Activated T-helper 1 cell treated with anti-CD3 and anti-CD28 coated beads, Interleukin-12 subunit alpha, Interleukin-12 subunit beta, Interleukin-2, Interleukin-4 antibody, amounts not matched to agents 30 ng/mL and 10 ng/mL and 1 ng/mL, durations not matched to agents 14 hours and 24 hours and 36 hours (primary cell): Measurements from ENCODE around the gene CLEC2A. TPM values are rescaled to one million over a fixed set of nuclear protein-coding genes. Genes with fewer than 3 reads are reported as not detected.
"Not testable (repeated sequence)": the region's sequence is repeated elsewhere in the genome, so short reads cannot be mapped to it uniquely, and the experiment has no call there.

Experiments used
- DNase-seq: peaks from one replicate; pipeline ENCODE4 v3.0.0; 2021; ENCODE audit warnings: low spot score
- H3K27ac Mint-ChIP-seq: one replicate; pipeline ENCODE4 v1.8.0; 2021; ENCODE audit warnings: mild to moderate bottlenecking, mixed read lengths
- H3K27me3 Mint-ChIP-seq: one replicate; pipeline ENCODE4 v1.8.0; 2022; ENCODE audit warnings: mild to moderate bottlenecking, moderate library complexity, mixed read lengths; ENCODE audit not compliant: insufficient read depth
- H3K36me3 Mint-ChIP-seq: one replicate; pipeline ENCODE4 v1.8.0; 2021; ENCODE audit warnings: low read depth, mixed read lengths
- H3K4me1 Mint-ChIP-seq: one replicate; pipeline ENCODE4 v1.8.0; 2021; ENCODE audit warnings: low read depth, mixed read lengths
- H3K4me3 Mint-ChIP-seq: one replicate; pipeline ENCODE4 v1.8.0; 2021; ENCODE audit warnings: mild to moderate bottlenecking, moderate library complexity, mixed read lengths
- H3K9me3 Mint-ChIP-seq: one replicate; pipeline ENCODE4 v1.8.0; 2021; ENCODE audit warnings: mixed read lengths
- intact Hi-C: fragments of 100-400 bp; cut with micrococcal nuclease; formaldehyde crosslinking; loops from one replicate; pipeline ENCODE4 v1.15.1; 2024
- total RNA-seq: library from RNA; stranded (reverse); gene quantifications from 2 replicates; pipeline ENCODE4 v1.2.3, GENCODE V29; 2022

Gene CLEC2A
- total RNA-seq, 1 donor from 2014 or later: not detected

DNA sequence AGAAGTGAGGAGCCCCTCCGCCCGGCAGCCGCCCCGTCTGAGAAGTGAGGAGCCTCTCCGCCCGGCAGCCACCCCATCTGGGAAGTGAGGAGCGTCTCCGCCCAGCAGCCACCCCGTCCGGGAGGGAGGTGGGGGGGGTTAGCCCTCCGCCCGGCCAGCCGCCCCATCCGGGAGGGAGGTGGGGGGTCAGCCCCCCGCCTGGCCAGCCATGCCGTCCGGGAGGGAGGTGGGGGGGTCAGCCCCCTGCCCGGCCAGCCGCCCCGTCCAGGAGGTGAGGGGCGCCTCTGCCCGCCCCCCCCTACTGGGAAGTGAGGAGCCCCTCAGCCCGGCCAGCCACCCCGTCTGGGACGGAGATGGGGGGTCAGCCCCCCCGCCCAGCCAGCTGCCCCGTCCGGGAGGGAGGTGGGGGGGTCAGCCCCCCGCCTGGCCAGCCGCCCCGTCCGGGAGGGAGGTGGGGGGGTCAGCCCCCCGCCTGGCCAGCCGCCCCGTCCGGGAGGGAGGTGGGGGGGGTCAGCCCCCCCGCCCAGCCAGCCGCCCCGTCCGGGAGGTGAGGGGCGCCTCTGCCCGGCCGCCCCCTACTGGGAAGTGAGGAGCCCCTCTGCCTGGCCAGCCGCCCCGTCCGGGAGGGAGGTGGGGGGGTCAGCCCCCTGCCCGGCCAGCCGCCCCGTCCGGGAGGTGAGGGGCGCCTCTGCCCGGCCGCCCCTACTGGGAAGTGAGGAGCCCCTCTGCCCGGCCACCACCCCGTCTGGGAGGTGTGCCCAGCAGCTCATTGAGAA is 21.0 kb upstream of the CLEC2A start:
- H3K36me3 Mint-ChIP-seq, H3K9me3 Mint-ChIP-seq, H3K27ac Mint-ChIP-seq, H3K4me3 Mint-ChIP-seq, H3K27me3 Mint-ChIP-seq, DNase-seq, intact Hi-C loops: not testable (repeated sequence)
- peaks cover 66% of the 10 kb centered on the region for H3K4me1 Mint-ChIP-seq

DNA sequence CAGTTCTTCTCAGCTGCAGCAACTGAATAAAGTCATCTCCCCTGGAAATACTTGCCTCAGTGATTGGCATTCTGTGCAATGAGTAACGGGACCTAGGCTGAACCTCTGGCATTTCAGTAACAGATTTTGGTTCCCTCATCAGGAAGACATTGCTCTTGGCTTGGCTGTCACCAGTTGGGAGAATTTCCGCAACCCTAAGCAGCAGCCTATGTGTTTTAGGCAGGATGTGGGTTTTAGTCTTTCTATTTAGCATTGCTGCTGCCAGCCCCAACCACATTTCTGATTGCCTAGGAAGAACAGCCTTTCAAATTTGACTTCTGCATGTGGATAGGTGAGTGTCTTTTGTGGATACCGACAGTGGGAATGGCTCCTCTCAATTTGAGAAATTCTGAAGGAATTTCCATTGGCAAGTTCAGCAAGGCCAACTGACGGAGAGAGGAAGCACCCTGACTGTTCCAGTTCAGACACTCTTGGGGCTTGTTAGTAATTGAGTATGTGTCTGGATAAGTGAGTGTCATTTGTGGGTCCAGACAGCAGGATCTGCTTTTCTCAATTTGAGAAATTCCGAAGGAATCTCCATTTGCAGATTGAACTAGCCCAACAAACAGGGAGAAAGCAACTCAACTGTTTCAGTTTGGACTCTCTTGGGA is 19.0 kb upstream of the CLEC2A start:
- Mint-ChIP-seq H3K36me3 (no peaks in the 10 kb centered on the region), H3K4me3 (peak overlapping the region; percentile 58), H3K27ac (peak overlapping the region; percentile 70), H3K4me1 (peaks cover 54% of the 10 kb centered on the region), H3K27me3 (no peaks in the 10 kb centered on the region), H3K9me3 (no peaks in the 10 kb centered on the region)
- DNase-seq: peak; percentile 42
- intact Hi-C loops: no loop called here

DNA sequence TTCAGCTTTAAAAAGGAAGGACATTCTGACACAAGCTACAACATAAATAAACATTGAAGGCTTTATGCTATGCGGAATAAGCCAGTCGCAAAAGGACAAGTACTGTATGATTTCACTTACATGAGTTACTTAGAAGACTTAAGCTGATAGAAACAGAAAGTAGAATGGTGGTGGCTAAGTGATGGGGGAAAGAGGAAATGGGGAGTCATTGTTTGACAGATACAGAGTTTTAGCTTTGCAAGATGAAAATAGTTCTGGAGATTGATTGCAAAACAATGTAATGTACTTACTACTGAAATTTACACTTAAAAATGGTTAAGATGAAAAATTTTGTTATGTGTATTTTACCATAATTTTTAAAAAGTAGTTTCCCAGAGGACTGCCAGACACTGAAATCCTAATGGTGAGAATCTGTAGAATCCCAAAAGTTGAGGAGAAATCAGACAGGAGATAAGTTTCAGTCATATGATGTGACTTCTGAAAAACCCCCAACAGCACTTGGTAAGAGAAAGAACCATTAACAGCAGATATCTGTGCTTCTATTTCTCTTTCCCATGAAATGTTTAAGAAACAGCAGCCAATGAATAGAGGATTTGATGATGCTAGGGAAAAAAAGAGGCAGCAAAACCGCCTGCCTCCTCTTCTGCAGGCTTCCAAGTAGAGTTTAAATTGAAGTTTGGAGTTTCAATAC is 16.6 kb upstream of the CLEC2A start:
- Mint-ChIP-seq H3K27ac (peak overlapping the region; percentile 18), H3K36me3 (no peaks in the 10 kb centered on the region), H3K27me3 (peaks cover 4% of the 10 kb centered on the region), H3K9me3 (no peaks in the 10 kb centered on the region), H3K4me3 (no peak overlapping the region), H3K4me1 (peaks cover 54% of the 10 kb centered on the region)
- intact Hi-C loops: loop anchor here (1.0 to 10.0 kb wide), 5 partner anchors 9 to 304 kb away; partner anchors contain the start of gene CLEC2B
- DNase-seq: no peak

DNA sequence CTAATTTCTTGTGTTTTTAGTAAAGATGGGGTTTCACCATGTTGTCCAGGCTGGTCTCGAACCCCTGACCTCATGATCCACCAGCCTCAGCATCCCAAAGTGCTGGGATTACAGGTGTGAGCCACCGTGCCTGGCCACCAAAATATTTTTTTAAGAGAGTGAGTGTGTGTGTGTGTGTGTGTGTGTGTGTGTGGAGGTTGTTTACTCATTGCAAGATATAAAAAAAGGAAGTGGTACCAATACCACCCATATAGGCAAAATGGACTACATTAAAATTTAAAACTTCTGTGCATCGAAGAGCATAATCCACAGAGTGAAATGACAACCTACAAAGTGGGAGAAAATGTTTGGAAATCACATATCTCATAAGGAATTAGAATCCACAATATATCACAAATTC is 15.5 kb upstream of the CLEC2A start:
- H3K4me1 Mint-ChIP-seq: peaks cover 61% of the 10 kb centered on the region

DNA sequence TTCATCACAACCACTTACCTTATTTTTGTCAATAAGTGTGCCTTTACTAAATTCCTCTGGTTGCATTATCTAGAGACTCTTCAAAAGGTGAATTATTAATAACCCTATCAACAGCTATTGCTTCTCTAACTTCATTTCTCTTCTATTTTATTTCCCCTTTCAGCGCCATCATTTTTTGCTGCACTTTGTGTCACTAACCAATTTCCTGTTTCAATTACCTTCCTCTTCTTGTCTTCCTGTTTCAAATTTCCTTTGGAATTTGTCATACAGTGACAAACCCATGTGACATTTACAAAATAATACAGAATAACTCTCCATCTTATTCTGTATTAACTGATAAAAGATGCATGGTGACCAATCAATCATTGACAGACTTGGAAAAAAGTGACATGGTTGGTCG is 12.2 kb upstream of the CLEC2A start:
- DNase-seq: no peak
- no peak overlapping the region for H3K27ac Mint-ChIP-seq
- H3K4me1 Mint-ChIP-seq: peaks cover 43% of the 10 kb centered on the region
- H3K36me3 Mint-ChIP-seq: no peaks in the 10 kb centered on the region
- intact Hi-C loops: loop anchor here (5.0 to 10.0 kb wide), 2 partner anchors 63 to 300 kb away; no protein-coding TSS in a partner anchor
- H3K27me3 Mint-ChIP-seq: peaks cover 15% of the 10 kb centered on the region
- H3K9me3 Mint-ChIP-seq: no peaks in the 10 kb centered on the region
- peak overlapping the region; percentile 40 for H3K4me3 Mint-ChIP-seq

More for the DNA sequence above, 15.5 kb upstream of the CLEC2A start:
- Mint-ChIP-seq H3K4me3 (no peak overlapping the region), H3K27me3 (peaks cover 9% of the 10 kb centered on the region), H3K9me3 (no peaks in the 10 kb centered on the region), H3K36me3 (no peaks in the 10 kb centered on the region), H3K27ac (no peak overlapping the region)
- intact Hi-C loops: loop anchor here (1.0 to 10.0 kb wide), 5 partner anchors 10 to 303 kb away; partner anchors contain the start of gene CLEC2B
- no peak for DNase-seq

DNA sequence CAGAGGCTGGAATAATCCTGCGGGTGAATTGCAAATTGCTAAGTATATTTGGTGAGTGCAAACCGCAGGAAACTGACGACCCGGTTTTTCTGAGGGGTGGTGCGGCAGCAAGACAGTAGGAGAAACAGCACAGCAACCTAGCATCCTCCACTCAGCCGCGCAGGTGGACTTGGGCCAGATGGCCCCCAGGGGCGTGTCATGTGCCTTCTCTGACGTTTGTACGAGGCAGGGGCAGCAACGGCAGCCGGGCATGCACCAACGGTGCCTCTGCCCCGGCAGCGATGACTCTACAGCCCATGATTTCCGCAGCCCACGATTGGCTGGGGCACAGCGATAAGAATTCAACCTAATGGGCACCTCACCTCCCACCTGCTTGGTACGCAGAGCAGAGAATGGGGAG is 11.1 kb upstream of the CLEC2A start:
- H3K27me3 Mint-ChIP-seq: peaks cover 19% of the 10 kb centered on the region
- H3K4me3 Mint-ChIP-seq: peak overlapping the region; percentile 81
- no peaks in the 10 kb centered on the region for H3K36me3 Mint-ChIP-seq
- peak; percentile 38 for DNase-seq
- H3K27ac Mint-ChIP-seq: peak overlapping the region; percentile 56
- intact Hi-C loops: loop anchor here (5.0 to 10.0 kb wide), 2 partner anchors 64 to 298 kb away; no protein-coding TSS in a partner anchor
- no peaks in the 10 kb centered on the region for H3K9me3 Mint-ChIP-seq
- H3K4me1 Mint-ChIP-seq: peaks cover 31% of the 10 kb centered on the region

DNA sequence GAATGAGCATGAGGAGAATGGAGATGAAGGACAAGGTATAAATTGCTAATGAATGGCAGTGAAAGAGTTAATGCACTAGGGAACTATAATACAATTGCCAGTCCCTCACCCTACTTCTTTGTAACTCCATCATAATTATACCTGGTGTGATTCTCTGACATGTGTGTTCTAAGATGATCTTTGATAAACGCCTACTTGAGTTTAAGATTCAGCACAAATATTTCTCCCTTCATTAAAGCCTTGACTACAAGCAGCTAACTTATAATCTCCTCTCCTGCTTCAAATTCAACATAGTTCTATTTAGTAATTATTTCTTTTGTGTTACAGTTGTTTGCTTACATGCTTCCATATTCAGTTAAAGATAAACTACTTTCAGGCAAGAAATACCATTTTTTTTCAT is 9.7 kb upstream of the CLEC2A start:
- H3K27me3 Mint-ChIP-seq: peaks cover 19% of the 10 kb centered on the region
- DNase-seq: no peak
- H3K4me3 Mint-ChIP-seq: no peak overlapping the region
- H3K36me3 Mint-ChIP-seq: no peaks in the 10 kb centered on the region
- intact Hi-C loops: loop anchor here (2.0 to 10.0 kb wide), 3 partner anchors 15 to 297 kb away; no protein-coding TSS in a partner anchor
- no peak overlapping the region for H3K27ac Mint-ChIP-seq
- H3K9me3 Mint-ChIP-seq: no peaks in the 10 kb centered on the region
- peaks cover 22% of the 10 kb centered on the region for H3K4me1 Mint-ChIP-seq

DNA sequence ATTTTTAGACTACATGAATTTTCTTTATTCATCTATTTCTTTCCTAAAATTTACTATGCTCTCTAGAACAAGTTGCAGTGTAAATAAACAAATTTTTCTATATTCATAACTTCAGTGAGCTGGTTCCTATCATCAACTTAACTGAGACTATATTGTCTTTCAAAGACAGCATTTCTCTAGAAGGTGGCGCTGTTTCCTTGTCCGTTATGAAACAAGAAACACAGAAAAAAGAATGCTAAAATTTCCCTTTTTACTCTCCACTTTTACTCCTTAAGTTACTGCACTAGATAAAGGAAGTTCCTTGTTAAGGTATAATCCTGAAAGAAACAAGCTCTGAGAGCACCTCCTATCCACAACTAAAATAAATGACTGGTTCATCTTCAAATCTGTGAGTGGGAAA is 8.2 kb upstream of the CLEC2A start:
- intact Hi-C loops: loop anchor here (1.0 to 10.0 kb wide), 4 partner anchors 14 to 296 kb away; no protein-coding TSS in a partner anchor
- H3K27me3 Mint-ChIP-seq: peaks cover 19% of the 10 kb centered on the region
- H3K27ac Mint-ChIP-seq: no peak overlapping the region
- no peak for DNase-seq
- peaks cover 22% of the 10 kb centered on the region for H3K4me1 Mint-ChIP-seq
- H3K36me3 Mint-ChIP-seq: no peaks in the 10 kb centered on the region
- no peaks in the 10 kb centered on the region for H3K9me3 Mint-ChIP-seq
- no peak overlapping the region for H3K4me3 Mint-ChIP-seq

DNA sequence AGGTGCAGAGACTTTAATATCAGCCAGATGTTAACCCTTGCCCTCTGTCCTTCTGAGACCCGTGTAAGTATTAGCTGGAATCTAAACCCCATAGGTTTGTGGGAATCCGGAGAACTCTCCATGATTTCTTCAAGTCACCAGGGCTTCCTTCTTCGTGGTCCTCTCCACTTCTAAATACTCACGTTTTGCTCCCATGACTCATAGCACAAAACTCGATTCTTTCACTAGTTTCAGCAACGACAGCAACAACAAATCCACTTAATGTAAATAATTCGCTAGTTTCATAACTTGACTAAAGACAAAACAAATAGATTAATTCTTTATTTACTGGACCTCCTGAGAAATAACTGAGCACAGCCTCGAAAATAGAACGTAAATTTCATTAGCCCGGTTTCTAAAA is 4.4 kb upstream of the CLEC2A start:
- no peak overlapping the region for H3K27ac Mint-ChIP-seq
- no peaks in the 10 kb centered on the region for H3K9me3 Mint-ChIP-seq
- no peak overlapping the region for H3K4me3 Mint-ChIP-seq
- intact Hi-C loops: no loop called here
- no peak for DNase-seq
- H3K4me1 Mint-ChIP-seq: peaks cover 7% of the 10 kb centered on the region
- H3K27me3 Mint-ChIP-seq: peaks cover 20% of the 10 kb centered on the region
- H3K36me3 Mint-ChIP-seq: no peaks in the 10 kb centered on the region

DNA sequence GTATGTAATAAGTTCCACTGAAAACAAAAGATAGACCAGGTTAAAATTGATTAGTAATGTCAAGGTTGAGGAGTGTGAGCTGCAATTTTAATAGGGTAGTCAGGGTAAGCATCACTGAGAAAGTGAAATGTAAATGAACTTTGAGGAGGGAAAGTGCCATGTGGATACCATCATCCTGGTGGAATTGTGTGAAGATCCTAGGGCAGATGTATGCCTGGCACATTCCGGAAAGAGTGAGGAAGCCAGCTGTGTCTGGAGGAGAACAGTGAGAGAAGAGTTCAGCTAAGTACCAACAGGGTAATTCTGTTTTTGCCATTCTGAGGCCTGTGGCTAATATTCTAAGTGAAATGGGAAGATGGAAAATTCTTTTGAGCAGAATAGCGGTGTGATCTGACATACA is 2.9 kb upstream of the CLEC2A start:
- DNase-seq: no peak
- Mint-ChIP-seq H3K36me3 (no peaks in the 10 kb centered on the region), H3K9me3 (no peaks in the 10 kb centered on the region), H3K4me1 (no peaks in the 10 kb centered on the region), H3K4me3 (no peak overlapping the region), H3K27ac (no peak overlapping the region), H3K27me3 (peaks cover 26% of the 10 kb centered on the region)
- intact Hi-C loops: no loop called here

DNA sequence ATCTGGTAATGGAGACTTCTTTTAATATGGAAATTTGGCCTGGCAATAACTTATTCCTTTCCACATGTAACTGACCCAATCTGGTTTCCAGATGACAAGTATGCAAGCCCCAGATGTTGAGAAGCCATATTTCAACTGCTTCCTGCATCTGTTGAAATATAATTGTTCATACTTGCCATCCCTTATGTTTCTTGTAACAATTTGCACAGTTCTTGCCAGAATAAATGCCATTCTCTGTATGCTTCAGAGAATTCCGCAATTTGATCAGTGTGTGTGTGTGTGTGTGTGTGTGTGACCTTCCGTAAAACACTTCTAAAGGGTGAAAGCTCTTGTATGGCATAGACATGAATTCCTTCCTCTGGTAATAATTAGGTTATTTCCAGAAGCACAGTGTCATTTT is 1.8 kb upstream of the CLEC2A start:
- Mint-ChIP-seq H3K4me1 (no peaks in the 10 kb centered on the region), H3K36me3 (no peaks in the 10 kb centered on the region), H3K4me3 (no peak overlapping the region), H3K9me3 (no peaks in the 10 kb centered on the region), H3K27ac (no peak overlapping the region), H3K27me3 (peaks cover 29% of the 10 kb centered on the region)
- DNase-seq: no peak
- intact Hi-C loops: no loop called here

DNA sequence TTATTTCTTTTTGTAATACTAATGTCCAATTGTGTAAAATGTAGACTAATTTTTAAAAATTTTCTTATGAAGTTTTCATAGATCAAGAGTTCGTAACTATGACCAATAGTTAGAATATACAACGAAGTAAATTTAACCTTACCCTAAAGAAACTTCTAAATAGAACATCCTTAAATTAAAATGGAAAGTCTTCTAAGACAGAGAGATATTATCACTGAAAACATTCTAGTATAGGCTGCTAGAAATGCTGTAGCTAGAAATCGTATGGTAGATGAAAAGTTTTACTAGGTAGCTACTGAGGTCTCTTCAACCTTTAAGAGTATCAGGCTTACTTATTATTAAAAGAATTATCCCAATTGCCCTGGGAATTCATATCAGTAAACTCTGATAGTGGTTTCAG is 925 bp downstream of the CLEC2A start:
- Mint-ChIP-seq H3K4me3 (no peak overlapping the region), H3K9me3 (no peaks in the 10 kb centered on the region), H3K27ac (no peak overlapping the region), H3K36me3 (no peaks in the 10 kb centered on the region), H3K27me3 (peaks cover 28% of the 10 kb centered on the region), H3K4me1 (no peaks in the 10 kb centered on the region)
- no peak for DNase-seq
- intact Hi-C loops: no loop called here

DNA sequence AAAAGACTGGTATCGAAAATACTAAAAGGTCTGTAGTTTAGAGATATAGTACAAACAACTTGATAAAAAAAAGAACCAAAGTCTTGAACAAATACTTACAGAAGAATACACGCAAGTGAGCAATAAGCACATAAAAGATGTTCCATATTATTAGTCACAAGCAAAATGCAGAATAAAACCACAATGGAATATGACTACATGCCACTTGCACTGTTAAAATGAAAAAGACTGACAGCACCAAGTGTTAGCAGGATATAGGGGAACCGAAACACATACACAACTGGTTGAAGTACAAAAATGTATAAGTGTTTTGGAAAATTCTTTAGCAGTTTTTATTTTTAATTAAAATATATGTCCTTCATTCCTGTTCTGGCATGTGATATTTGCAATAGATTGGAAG is 3.6 kb downstream of the CLEC2A start:
- Mint-ChIP-seq H3K4me3 (no peak overlapping the region), H3K9me3 (no peaks in the 10 kb centered on the region), H3K27me3 (peaks cover 28% of the 10 kb centered on the region), H3K36me3 (no peaks in the 10 kb centered on the region), H3K27ac (no peak overlapping the region), H3K4me1 (peaks cover 7% of the 10 kb centered on the region)
- intact Hi-C loops: loop anchor here (10.0 kb wide), 1 partner anchor 294 kb away; no protein-coding TSS in a partner anchor
- DNase-seq: no peak
